ACC112 (cell line): ENCODE data around the gene TOM1L1.
A peak's percentile ranks its signal among the peaks of the same experiment; 100 is the strongest.

Experiments
- H2AFZ ChIP-seq: fragments of 200-600 bp; sonication (generic); one replicate; pipeline ENCODE4 v1.6.0; 2017; ENCODE audit warnings: antibody characterized with exemption, low read length; ENCODE audit not compliant: unreplicated experiment
- H3K27ac ChIP-seq: fragments of 200-600 bp; sonication (generic); 2 replicates; pipeline ENCODE4 v1.5.1; 2014; ENCODE audit warnings: low read depth, mild to moderate bottlenecking, antibody characterized with exemption, low read length, moderate library complexity
- H3K27me3 ChIP-seq: fragments of 200-600 bp; sonication (generic); 2 replicates; pipeline ENCODE4 v1.6.1; 2014; ENCODE audit warnings: mild to moderate bottlenecking, antibody characterized with exemption, low read length, moderate library complexity, mixed read lengths; ENCODE audit not compliant: insufficient read depth
- H3K36me3 ChIP-seq: fragments of 200-600 bp; sonication (generic); 2 replicates; pipeline ENCODE4 v1.6.1; 2016; ENCODE audit warnings: mild to moderate bottlenecking, antibody characterized with exemption, low read length, moderate library complexity, mixed read lengths; ENCODE audit not compliant: insufficient read depth
- H3K4me1 ChIP-seq: fragments of 200-600 bp; sonication (generic); one replicate; pipeline ENCODE4 v1.6.1; 2016; ENCODE audit warnings: low read length, mixed read lengths; ENCODE audit not compliant: insufficient read depth, unreplicated experiment, control insufficient read depth
- H3K4me3 ChIP-seq: fragments of 200-600 bp; sonication (generic); 2 replicates; pipeline ENCODE4 v1.5.1; 2014; ENCODE audit warnings: mild to moderate bottlenecking, low read depth, low read length
- H3K79me2 ChIP-seq: fragments of 200-600 bp; sonication (generic); one replicate; pipeline ENCODE4 v1.6.0; 2016; ENCODE audit warnings: low read length; ENCODE audit not compliant: control insufficient read depth, unreplicated experiment, insufficient read depth

The TOM1L1 gene

GRCh38 chr17:54898576-54898975 lies 2.1 kb upstream of the TOM1L1 start:
- Histone ChIP-seq H3K4me1 (peaks cover 11% of the 10 kb centered on the region), H3K4me3 (no peak overlapping the region), H3K27me3 (peaks cover 54% of the 10 kb centered on the region), H3K36me3 (no peaks in the 10 kb centered on the region), H3K27ac (no peak overlapping the region), H2AFZ (no peak overlapping the region), H3K79me2 (peaks cover 8% of the 10 kb centered on the region)

- H3K4me3 ChIP-seq: no peak overlapping the region
- peaks cover 8% of the 10 kb centered on the region for H3K79me2 ChIP-seq
- peaks cover 50% of the 10 kb centered on the region for H3K27me3 ChIP-seq
- H3K36me3 ChIP-seq: no peaks in the 10 kb centered on the region
- peaks cover 11% of the 10 kb centered on the region for H3K4me1 ChIP-seq
- H2AFZ ChIP-seq: no peak overlapping the region
- H3K27ac ChIP-seq: no peak overlapping the region
Observed at GRCh38 chr17:54899201-54899600, 1.5 kb upstream of the TOM1L1 start.

- Histone ChIP-seq H3K27ac (no peak overlapping the region), H3K4me3 (peak overlapping the region; percentile 83), H3K36me3 (no peaks in the 10 kb centered on the region), H3K4me1 (peaks cover 11% of the 10 kb centered on the region), H2AFZ (peak overlapping the region; percentile 66), H3K79me2 (peaks cover 8% of the 10 kb centered on the region), H3K27me3 (peaks cover 44% of the 10 kb centered on the region)
Observed at GRCh38 chr17:54899721-54900456, 763 bp upstream of the TOM1L1 start.

GRCh38 chr17:54901230-54901822 lies 674 bp downstream of the TOM1L1 start:
- peaks cover 33% of the 10 kb centered on the region for H3K27me3 ChIP-seq
- H3K79me2 ChIP-seq: peaks cover 8% of the 10 kb centered on the region
- no peak overlapping the region for H3K27ac ChIP-seq
- peaks cover 11% of the 10 kb centered on the region for H3K4me1 ChIP-seq
- H2AFZ ChIP-seq: peak overlapping the region; percentile 81
- no peaks in the 10 kb centered on the region for H3K36me3 ChIP-seq
- H3K4me3 ChIP-seq: peak overlapping the region; percentile 83

GRCh38 chr17:54902017-54902416 lies 1.4 kb downstream of the TOM1L1 start:
- peaks cover 11% of the 10 kb centered on the region for H3K4me1 ChIP-seq
- peaks cover 8% of the 10 kb centered on the region for H3K79me2 ChIP-seq
- H3K27ac ChIP-seq: no peak overlapping the region
- peak overlapping the region; percentile 83 for H3K4me3 ChIP-seq
- no peaks in the 10 kb centered on the region for H3K36me3 ChIP-seq
- no peak overlapping the region for H2AFZ ChIP-seq
- H3K27me3 ChIP-seq: peaks cover 28% of the 10 kb centered on the region

GRCh38 chr17:54902611-54903010 lies 2.0 kb downstream of the TOM1L1 start:
- 0 out of 2 replicates have a peak, but pooled peaks cover 4% of the 10 kb centered on the region for H3K36me3 ChIP-seq
- H3K27ac ChIP-seq: no peak overlapping the region
- peaks cover 26% of the 10 kb centered on the region for H3K27me3 ChIP-seq
- no peak overlapping the region for H3K4me3 ChIP-seq
- no peak overlapping the region for H2AFZ ChIP-seq
- peaks cover 8% of the 10 kb centered on the region for H3K79me2 ChIP-seq
- H3K4me1 ChIP-seq: peaks cover 11% of the 10 kb centered on the region

GRCh38 chr17:54903375-54903774 lies 2.7 kb downstream of the TOM1L1 start:
- H3K27ac ChIP-seq: no peak overlapping the region
- peaks cover 20% of the 10 kb centered on the region for H3K27me3 ChIP-seq
- H3K36me3 ChIP-seq: 0 out of 2 replicates have a peak, but pooled peaks cover 4% of the 10 kb centered on the region
- no peak overlapping the region for H3K4me3 ChIP-seq
- H3K4me1 ChIP-seq: peaks cover 11% of the 10 kb centered on the region
- H2AFZ ChIP-seq: no peak overlapping the region
- H3K79me2 ChIP-seq: peaks cover 8% of the 10 kb centered on the region

GRCh38 chr17:54906683-54907082 lies 6.0 kb downstream of the TOM1L1 start:
- H3K4me1 ChIP-seq: peaks cover 3% of the 10 kb centered on the region
- no peak overlapping the region for H3K27ac ChIP-seq
- 0 out of 2 replicates have a peak, but pooled peaks cover 4% of the 10 kb centered on the region for H3K36me3 ChIP-seq
- no peaks in the 10 kb centered on the region for H3K27me3 ChIP-seq
- H3K4me3 ChIP-seq: no peak overlapping the region
- peaks cover 4% of the 10 kb centered on the region for H3K79me2 ChIP-seq
- H2AFZ ChIP-seq: no peak overlapping the region

- H3K79me2 ChIP-seq: no peaks in the 10 kb centered on the region
- H3K4me1 ChIP-seq: no peaks in the 10 kb centered on the region
- H3K27ac ChIP-seq: no peak overlapping the region
- no peak overlapping the region for H2AFZ ChIP-seq
- H3K27me3 ChIP-seq: no peaks in the 10 kb centered on the region
- 0 out of 2 replicates have a peak, but pooled peaks cover 4% of the 10 kb centered on the region for H3K36me3 ChIP-seq
- no peak overlapping the region for H3K4me3 ChIP-seq
Observed at GRCh38 chr17:54907376-54907775, 6.7 kb downstream of the TOM1L1 start.

- no peak overlapping the region for H3K4me3 ChIP-seq
- H3K36me3 ChIP-seq: peaks cover 11% of the 10 kb centered on the region
- H3K27me3 ChIP-seq: no peaks in the 10 kb centered on the region
- no peak overlapping the region for H3K27ac ChIP-seq
- no peaks in the 10 kb centered on the region for H3K79me2 ChIP-seq
- no peaks in the 10 kb centered on the region for H3K4me1 ChIP-seq
- no peak overlapping the region for H2AFZ ChIP-seq
Observed at GRCh38 chr17:54909766-54910165, 9.1 kb downstream of the TOM1L1 start.

- Histone ChIP-seq H3K36me3 (peaks cover 37% of the 10 kb centered on the region), H2AFZ (no peak overlapping the region), H3K27ac (no peak overlapping the region), H3K27me3 (no peaks in the 10 kb centered on the region), H3K79me2 (no peaks in the 10 kb centered on the region), H3K4me1 (no peaks in the 10 kb centered on the region), H3K4me3 (no peak overlapping the region)
Observed at GRCh38 chr17:54916721-54917120, 16.1 kb downstream of the TOM1L1 start.
